ENCODE measurements around the gene GEMIN8.
A peak's percentile ranks its signal among the peaks of the same experiment; 100 is the strongest.

The GEMIN8 gene

GRCh38 chrX:14050709-14051108 is 21.0 kb upstream of the GEMIN8 start:
- no peak for TF ChIP-seq Cebpa-rat (IDR thresholded peaks at IDR 0.05)
- Histone ChIP-seq H3K4me1 (no peaks in the 10 kb centered on the region), H4K20me1 (no peaks in the 10 kb centered on the region), H3K36me3 (no peaks in the 10 kb centered on the region), H3K4me2 (no peak overlapping the region), H3K9ac (no peak overlapping the region), H3K27me3 (peaks cover 88% of the 10 kb centered on the region), H3K4me3 (no peak overlapping the region), H3K9me3 (peaks cover 5% of the 10 kb centered on the region), H3K27ac (no peak overlapping the region)

GRCh38 chrX:14043209-14043608 is 13.5 kb upstream of the GEMIN8 start:
- H3K4me3 ChIP-seq = no peak overlapping the region
- H3K27ac ChIP-seq = no peak overlapping the region
- H3K27me3 ChIP-seq = peaks cover 82% of the 10 kb centered on the region
- no peak overlapping the region for H3K4me2 ChIP-seq
- peaks cover 40% of the 10 kb centered on the region; the same call in 1 of the 2 replicates for H4K20me1 ChIP-seq
- no peak overlapping the region for H3K9ac ChIP-seq
- H3K9me3 ChIP-seq = no peaks in the 10 kb centered on the region
- no peaks in the 10 kb centered on the region for H3K36me3 ChIP-seq
- no peak for TF ChIP-seq Cebpa-rat (IDR thresholded peaks at IDR 0.05)
- peaks cover 5% of the 10 kb centered on the region; the same call in 1 of the 2 replicates for H3K4me1 ChIP-seq

GRCh38 chrX:14039344-14039743 is 9.7 kb upstream of the GEMIN8 start:
- Histone ChIP-seq H3K27ac (no peak overlapping the region), H3K4me3 (no peak overlapping the region), H3K4me2 (no peak overlapping the region), H3K9ac (no peak overlapping the region), H3K36me3 (no peaks in the 10 kb centered on the region), H3K4me1 (peaks cover 6% of the 10 kb centered on the region; the same call in 1 of the 2 replicates), H3K9me3 (no peaks in the 10 kb centered on the region), H4K20me1 (peaks cover 42% of the 10 kb centered on the region; the same call in 1 of the 2 replicates), H3K27me3 (peaks cover 71% of the 10 kb centered on the region)
- no peak for TF ChIP-seq Cebpa-rat (IDR thresholded peaks at IDR 0.05)

GRCh38 chrX:14038375-14039085 is 8.8 kb upstream of the GEMIN8 start:
- H3K36me3 ChIP-seq = no peaks in the 10 kb centered on the region
- TF ChIP-seq Cebpa-rat (IDR thresholded peaks at IDR 0.05) = no peak; the same call in 1 of the 2 replicates

GRCh38 chrX:14032406-14032805 is 2.7 kb upstream of the GEMIN8 start:
- peaks cover 29% of the 10 kb centered on the region; the same call in 1 of the 2 replicates for H4K20me1 ChIP-seq
- H3K4me3 ChIP-seq = no peak overlapping the region
- no peak overlapping the region for H3K9ac ChIP-seq
- TF ChIP-seq Cebpa-rat (IDR thresholded peaks at IDR 0.05) = no peak
- H3K4me2 ChIP-seq = no peak overlapping the region
- H3K4me1 ChIP-seq = peaks cover 14% of the 10 kb centered on the region
- peaks cover 81% of the 10 kb centered on the region for H3K27me3 ChIP-seq
- peaks cover 5% of the 10 kb centered on the region; the same call in 1 of the 2 replicates for H3K9me3 ChIP-seq
- H3K27ac ChIP-seq = no peak overlapping the region
- no peaks in the 10 kb centered on the region for H3K36me3 ChIP-seq

More at GRCh38 chrX:14038375-14039085, 8.8 kb upstream of the GEMIN8 start:
- Histone ChIP-seq H3K4me1 (peaks cover 6% of the 10 kb centered on the region; the same call in 1 of the 2 replicates), H3K4me2 (no peak overlapping the region), H3K4me3 (no peak overlapping the region), H4K20me1 (peaks cover 37% of the 10 kb centered on the region; the same call in 1 of the 2 replicates), H3K27ac (no peak overlapping the region), H3K9ac (no peak overlapping the region), H3K27me3 (peaks cover 71% of the 10 kb centered on the region), H3K9me3 (no peaks in the 10 kb centered on the region)

- peaks cover 29% of the 10 kb centered on the region; the same call in 1 of the 2 replicates for H4K20me1 ChIP-seq
- H3K4me2 ChIP-seq = peak overlapping the region; percentile 72
- no peaks in the 10 kb centered on the region for H3K36me3 ChIP-seq
- H3K9ac ChIP-seq = peak overlapping the region; percentile 78
- peaks cover 22% of the 10 kb centered on the region for H3K4me1 ChIP-seq
- TF ChIP-seq Cebpa-rat (IDR thresholded peaks at IDR 0.05) = no peak
- H3K9me3 ChIP-seq = peaks cover 5% of the 10 kb centered on the region; the same call in 1 of the 2 replicates
- peak overlapping the region; percentile 69 for H3K4me3 ChIP-seq
- H3K27ac ChIP-seq = peak overlapping the region; percentile 81
- H3K27me3 ChIP-seq = peaks cover 93% of the 10 kb centered on the region
Observed at GRCh38 chrX:14030174-14030530, 460 bp upstream of the GEMIN8 start.

GRCh38 chrX:14029039-14029424 is 660 bp downstream of the GEMIN8 start:
- peak overlapping the region; percentile 69 for H3K4me3 ChIP-seq
- H3K9me3 ChIP-seq = peaks cover 5% of the 10 kb centered on the region; the same call in 1 of the 2 replicates
- TF ChIP-seq Cebpa-rat (IDR thresholded peaks at IDR 0.05) = no peak
- peak overlapping the region; percentile 72 for H3K4me2 ChIP-seq
- peak overlapping the region; percentile 78 for H3K9ac ChIP-seq
- peaks cover 22% of the 10 kb centered on the region for H3K4me1 ChIP-seq
- H3K36me3 ChIP-seq = no peaks in the 10 kb centered on the region
- peaks cover 94% of the 10 kb centered on the region for H3K27me3 ChIP-seq
- H3K27ac ChIP-seq = peak overlapping the region; percentile 81
- H4K20me1 ChIP-seq = peaks cover 29% of the 10 kb centered on the region; the same call in 1 of the 2 replicates

- Histone ChIP-seq H3K4me1 (peaks cover 22% of the 10 kb centered on the region), H4K20me1 (peaks cover 29% of the 10 kb centered on the region; the same call in 1 of the 2 replicates), H3K36me3 (no peaks in the 10 kb centered on the region), H3K9ac (no peak overlapping the region), H3K9me3 (peaks cover 5% of the 10 kb centered on the region; the same call in 1 of the 2 replicates), H3K27ac (no peak overlapping the region), H3K4me3 (peak overlapping the region; percentile 69; the same call in 1 of the 2 replicates), H3K27me3 (peaks cover 94% of the 10 kb centered on the region), H3K4me2 (peak overlapping the region; percentile 72)
- TF ChIP-seq Cebpa-rat (IDR thresholded peaks at IDR 0.05) = no peak
Observed at GRCh38 chrX:14028473-14028872, 1.2 kb downstream of the GEMIN8 start.

- H3K9ac ChIP-seq = no peak overlapping the region
- H3K36me3 ChIP-seq = no peaks in the 10 kb centered on the region
- peaks cover 89% of the 10 kb centered on the region for H3K27me3 ChIP-seq
- H3K9me3 ChIP-seq = peaks cover 5% of the 10 kb centered on the region; the same call in 1 of the 2 replicates
- H4K20me1 ChIP-seq = peaks cover 20% of the 10 kb centered on the region; the same call in 1 of the 2 replicates
- no peak overlapping the region for H3K4me3 ChIP-seq
- H3K4me2 ChIP-seq = peak overlapping the region; percentile 72
- TF ChIP-seq Cebpa-rat (IDR thresholded peaks at IDR 0.05) = no peak
- peaks cover 22% of the 10 kb centered on the region for H3K4me1 ChIP-seq
- H3K27ac ChIP-seq = no peak overlapping the region
Observed at GRCh38 chrX:14027511-14028019, 2.1 kb downstream of the GEMIN8 start.

GRCh38 chrX:14027036-14027435 is 2.7 kb downstream of the GEMIN8 start:
- no peaks in the 10 kb centered on the region for H3K36me3 ChIP-seq
- TF ChIP-seq Cebpa-rat (IDR thresholded peaks at IDR 0.05) = no peak
- peak overlapping the region; percentile 72 for H3K4me2 ChIP-seq
- no peak overlapping the region for H3K4me3 ChIP-seq
- peaks cover 22% of the 10 kb centered on the region for H3K4me1 ChIP-seq
- no peak overlapping the region for H3K27ac ChIP-seq
- H4K20me1 ChIP-seq = peaks cover 19% of the 10 kb centered on the region; the same call in 1 of the 2 replicates
- peaks cover 91% of the 10 kb centered on the region for H3K27me3 ChIP-seq
- no peak overlapping the region for H3K9ac ChIP-seq
- H3K9me3 ChIP-seq = peaks cover 10% of the 10 kb centered on the region

Measured in BLaER1 (cell line).